COLO668 (cell line): ENCODE results near the gene SETMAR.

Source experiments
- DNase-seq: peaks from one replicate; lab custom pipeline; 2025; ENCODE audit not compliant: unreplicated experiment; lab: John Stamatoyannopoulos, UW

SETMAR gene

GRCh38 chr3:4351164-4351855 lies 48.1 kb downstream of the SETMAR start:
- no peak for DNase-seq

DNA sequence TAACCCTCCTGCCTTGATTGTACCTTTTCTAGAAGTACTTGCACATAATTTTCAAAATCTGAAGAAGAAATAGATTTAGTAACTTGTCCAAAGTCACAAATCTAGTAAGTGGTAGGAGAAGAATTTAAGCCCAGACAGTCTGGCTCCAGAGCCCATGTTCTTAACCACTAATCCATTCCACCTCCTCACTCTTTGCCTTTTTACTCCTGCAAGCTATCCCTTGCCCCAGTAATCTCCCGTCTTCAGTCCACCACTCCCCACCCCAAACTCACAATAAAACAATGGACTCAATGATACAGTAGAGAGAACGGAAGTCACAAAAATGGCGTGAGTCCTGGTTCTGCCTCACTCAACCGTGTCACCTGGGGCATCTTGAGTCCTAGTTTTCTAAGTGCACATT lies 48.7 kb downstream of the SETMAR start:
- DNase-seq, result no peak

- no peak for DNase-seq
Observed at GRCh38 chr3:4355401-4356219, 52.4 kb downstream of the SETMAR start.

GRCh38 chr3:4356220-4356540 lies 53.0 kb downstream of the SETMAR start:
- DNase-seq, result no peak

DNA sequence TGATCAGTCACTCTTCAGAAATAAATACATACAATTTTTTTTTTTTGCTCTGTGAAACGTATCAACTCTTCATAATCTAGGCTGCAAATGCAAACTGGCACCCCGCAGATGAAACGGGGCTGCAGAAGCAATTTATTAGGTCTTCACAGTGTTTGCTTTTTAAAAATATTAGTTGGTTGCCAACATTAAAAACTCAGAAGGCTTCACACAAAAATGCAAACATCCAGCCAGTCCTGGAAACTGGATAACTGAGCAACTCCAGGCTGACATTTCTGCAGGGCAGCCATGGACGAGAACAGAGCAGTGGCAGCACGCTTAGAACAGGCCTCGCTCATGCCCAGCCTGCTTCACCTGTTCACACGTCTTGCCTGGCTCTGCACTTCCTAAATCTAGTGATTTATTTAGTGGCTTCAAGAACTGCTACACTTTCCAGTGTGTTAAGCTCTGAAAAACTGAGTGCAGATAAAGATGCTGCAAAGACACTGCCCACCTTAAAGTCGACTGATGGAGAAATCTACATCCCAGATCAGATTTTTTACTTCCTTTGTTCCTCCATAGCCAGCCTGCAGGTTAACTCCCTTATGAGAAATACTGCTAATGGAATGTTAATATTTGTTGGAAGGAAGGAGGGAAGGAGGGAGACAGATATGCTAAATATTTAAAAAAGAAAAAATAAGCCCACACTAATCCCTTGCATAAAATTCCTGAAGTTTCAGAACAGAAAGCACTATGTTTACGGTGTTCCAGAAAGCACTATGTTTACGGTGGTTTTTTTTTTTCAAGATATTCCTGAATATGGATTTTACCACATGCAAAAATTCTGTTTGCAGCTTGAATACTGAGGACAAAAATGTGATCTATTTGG lies 53.6 kb downstream of the SETMAR start:
- DNase-seq, result no peak

DNA sequence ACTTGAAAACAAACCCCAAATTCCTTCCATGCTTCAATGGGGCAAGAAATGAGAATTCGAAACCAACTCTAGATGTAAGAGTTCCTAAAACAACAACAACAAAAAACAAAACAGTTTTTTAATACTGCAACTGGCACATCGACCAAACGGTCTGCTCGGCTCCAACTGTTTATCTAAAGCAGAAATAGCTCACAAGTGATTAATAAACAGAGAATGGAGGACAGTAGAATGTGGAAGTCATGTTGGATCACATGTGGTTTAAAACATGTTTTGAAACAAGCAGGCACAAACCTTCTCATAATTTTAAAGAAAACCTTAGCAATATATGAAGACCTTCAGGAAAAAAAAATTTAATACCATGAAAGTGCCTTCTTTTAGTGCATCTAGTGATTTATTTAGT lies 55.1 kb downstream of the SETMAR start:
- no peak for DNase-seq

- DNase-seq, result no peak
Observed at GRCh38 chr3:4359805-4360502, 56.8 kb downstream of the SETMAR start.

DNA sequence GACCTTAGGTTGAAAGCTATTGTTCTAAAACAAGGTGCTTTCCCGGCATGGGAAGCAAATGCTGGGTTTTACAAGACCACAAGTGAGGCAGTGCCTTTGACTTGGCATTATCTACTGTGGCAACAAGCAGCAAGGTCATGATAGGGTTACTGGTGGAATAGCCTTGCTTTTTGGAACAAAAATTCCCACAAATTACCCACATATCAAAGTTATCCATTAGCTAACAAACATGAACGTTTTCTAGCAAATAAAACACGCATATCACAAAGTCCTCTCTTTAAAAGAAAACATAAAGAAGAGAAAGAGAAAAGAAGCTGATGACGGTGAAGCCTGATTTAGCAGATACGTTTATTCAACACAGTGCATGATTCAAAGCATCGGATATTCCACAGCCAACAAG lies 57.6 kb downstream of the SETMAR start:
- no peak for DNase-seq

- DNase-seq, result no peak
Observed at GRCh38 chr3:4362523-4362922, 59.4 kb downstream of the SETMAR start.
